ENCODE results near the gene TTC36.

TTC36 gene

GRCh38 chr11:118503216-118503615, 24.1 kb upstream of the TTC36 start:
- DNase-seq (ENCODE audit: low read depth), result no peak
- H3K4me3 ChIP-seq (ENCODE audit: control insufficient read depth, low read depth, low read length), result no peak overlapping the region
- no peak for TF ChIP-seq CTCF (conservative IDR thresholded peaks at IDR 0.05; ENCODE audit: control insufficient read depth, insufficient read depth, low read depth, low read length)

- no peak for TF ChIP-seq CTCF (conservative IDR thresholded peaks at IDR 0.05; ENCODE audit: control insufficient read depth, insufficient read depth, low read depth, low read length)
- no peak for DNase-seq (ENCODE audit: low read depth)
- no peak overlapping the region for H3K4me3 ChIP-seq (ENCODE audit: control insufficient read depth, low read depth, low read length)
These were observed 15.7 kb upstream of the TTC36 start for GRCh38 chr11:118511601-118512000.

GRCh38 chr11:118514103-118514502, 13.2 kb upstream of the TTC36 start:
- DNase-seq (ENCODE audit: low read depth), result no peak
- TF ChIP-seq CTCF (conservative IDR thresholded peaks at IDR 0.05; ENCODE audit: control insufficient read depth, insufficient read depth, low read depth, low read length), result no peak
- no peak overlapping the region for H3K4me3 ChIP-seq (ENCODE audit: control insufficient read depth, low read depth, low read length)

GRCh38 chr11:118519549-118519948, 7.7 kb upstream of the TTC36 start:
- no peak overlapping the region for H3K4me3 ChIP-seq (ENCODE audit: control insufficient read depth, low read depth, low read length)
- no peak for TF ChIP-seq CTCF (conservative IDR thresholded peaks at IDR 0.05; ENCODE audit: control insufficient read depth, insufficient read depth, low read depth, low read length)
- no peak for DNase-seq (ENCODE audit: low read depth)

- H3K4me3 ChIP-seq (ENCODE audit: control insufficient read depth, low read depth, low read length), result no peak overlapping the region
- no peak for DNase-seq (ENCODE audit: low read depth)
- no peak for TF ChIP-seq CTCF (conservative IDR thresholded peaks at IDR 0.05; ENCODE audit: control insufficient read depth, insufficient read depth, low read depth, low read length)
These were observed 5.4 kb upstream of the TTC36 start for GRCh38 chr11:118521892-118522311.

GRCh38 chr11:118522571-118523072, 4.7 kb upstream of the TTC36 start:
- peak; percentile 36 for DNase-seq (ENCODE audit: low read depth)
- no peak overlapping the region for H3K4me3 ChIP-seq (ENCODE audit: control insufficient read depth, low read depth, low read length)
- peak; percentile 53 for TF ChIP-seq CTCF (conservative IDR thresholded peaks at IDR 0.05; ENCODE audit: control insufficient read depth, insufficient read depth, low read depth, low read length)

- no peak overlapping the region for H3K4me3 ChIP-seq (ENCODE audit: control insufficient read depth, low read depth, low read length)
- DNase-seq (ENCODE audit: low read depth), result no peak
- no peak for TF ChIP-seq CTCF (conservative IDR thresholded peaks at IDR 0.05; ENCODE audit: control insufficient read depth, insufficient read depth, low read depth, low read length)
These were observed 2.9 kb upstream of the TTC36 start for GRCh38 chr11:118524356-118524755.

Data from fibroblast of mammary gland (primary cell).